ENCODE data around the gene WEE2. TPM values are rescaled to one million over a fixed set of nuclear protein-coding genes. Genes with fewer than 3 reads are reported as not detected.
A peak's percentile ranks its signal among the peaks of the same experiment; 100 is the strongest.

WEE2 gene
- total RNA-seq, 2 donors from 2014 or later: not detected

DNA sequence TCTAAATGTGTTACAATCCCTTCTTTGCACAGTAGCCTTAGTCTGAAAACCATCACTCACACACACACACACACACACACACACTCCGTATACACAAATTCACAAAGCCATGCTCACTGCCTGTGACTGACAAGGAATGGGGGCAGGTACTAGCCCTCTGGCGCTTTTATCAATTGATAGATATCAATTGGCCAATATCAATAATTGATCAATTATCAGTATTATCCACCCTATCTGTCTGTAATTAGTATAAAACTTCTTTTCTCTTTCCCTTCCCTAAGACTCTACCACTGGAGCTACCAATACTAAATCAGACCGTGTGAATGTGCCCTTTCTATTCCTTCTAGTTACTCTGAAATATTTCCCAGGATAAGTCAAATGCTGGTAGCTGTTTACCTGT lies 8.3 kb upstream of the WEE2 start:
- Histone ChIP-seq H3K4me1 (ENCODE audit: control insufficient read depth, insufficient read depth, low read length) (peaks cover 6% of the 10 kb centered on the region), H3K27ac (ENCODE audit: low read depth, low read length) (no peak overlapping the region), H3K4me3 (ENCODE audit: low read length) (no peak overlapping the region), H3K36me3 (ENCODE audit: control insufficient read depth, insufficient read depth, low read length) (no peaks in the 10 kb centered on the region), H3K27me3 (ENCODE audit: control insufficient read depth, insufficient read depth, low read length, poor library complexity, severe bottlenecking) (peaks cover 32% of the 10 kb centered on the region), H3K9ac (ENCODE audit: extremely low read depth, low read length, poor library complexity, severe bottlenecking) (no peak overlapping the region), H3K9me3 (ENCODE audit: control insufficient read depth, low read length) (no peaks in the 10 kb centered on the region)
- Mint-ChIP-seq H3K27ac (no peak overlapping the region), H3K27me3 (ENCODE audit: insufficient read depth) (peaks cover 39% of the 10 kb centered on the region), H3K36me3 (ENCODE audit: low read depth) (no peaks in the 10 kb centered on the region), H3K4me3 (peak overlapping the region; percentile 63), H3K4me1 (peaks cover 45% of the 10 kb centered on the region), H3K9me3 (no peaks in the 10 kb centered on the region)
- no peak for DNase-seq
- TF ChIP-seq CTCF (conservative IDR thresholded peaks at IDR 0.05): no peak
- WGBS, 2 experiments (ENCODE audit: insufficient coverage in 1 of 2, insufficient read length in 1 of 2): 91% methylated on average over 3 of the region's 3 CpGs; no CpG with 5 or more reads in 1 of the 2 experiments

DNA sequence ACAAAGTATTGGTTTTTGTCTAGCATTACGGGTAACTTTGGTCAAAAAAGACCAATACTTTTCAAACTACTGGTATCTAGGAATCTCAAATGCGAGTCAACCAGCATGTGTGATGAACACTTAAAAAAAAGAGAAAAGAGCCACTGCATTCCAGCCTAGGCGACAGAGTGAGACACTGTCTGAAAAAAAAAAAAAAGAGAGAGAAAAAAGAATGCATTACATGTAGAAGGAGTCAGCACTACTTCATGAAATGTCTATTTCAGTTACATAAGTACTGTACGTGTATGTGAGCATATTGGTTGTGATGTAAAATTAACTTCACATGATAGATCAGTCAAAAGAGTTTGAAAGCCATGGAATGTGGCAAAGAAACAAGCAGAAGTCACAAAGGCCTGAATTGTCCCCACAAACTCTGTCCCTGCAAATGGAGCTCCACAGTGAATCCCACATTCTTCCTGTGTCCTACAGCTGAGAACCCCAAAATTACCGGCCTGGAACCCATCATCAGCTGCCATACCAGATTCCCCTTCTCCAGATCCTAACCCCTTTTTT lies 7.8 kb upstream of the WEE2 start:
- H3K36me3 Mint-ChIP-seq (ENCODE audit: low read depth): no peaks in the 10 kb centered on the region
- no peaks in the 10 kb centered on the region for H3K36me3 ChIP-seq (ENCODE audit: control insufficient read depth, insufficient read depth, low read length)
- TF ChIP-seq CTCF (conservative IDR thresholded peaks at IDR 0.05): no peak
- peak overlapping the region; percentile 63 for H3K4me3 Mint-ChIP-seq
- peak overlapping the region; percentile 72 for H3K4me3 ChIP-seq (ENCODE audit: low read length)
- H3K27ac ChIP-seq (ENCODE audit: low read depth, low read length): no peak overlapping the region
- H3K9me3 ChIP-seq (ENCODE audit: control insufficient read depth, low read length): no peaks in the 10 kb centered on the region
- peaks cover 50% of the 10 kb centered on the region for H3K4me1 Mint-ChIP-seq
- H3K9ac ChIP-seq (ENCODE audit: extremely low read depth, low read length, poor library complexity, severe bottlenecking): no peak overlapping the region
- peaks cover 32% of the 10 kb centered on the region for H3K27me3 ChIP-seq (ENCODE audit: control insufficient read depth, insufficient read depth, low read length, poor library complexity, severe bottlenecking)
- DNase-seq: no peak
- peaks cover 39% of the 10 kb centered on the region for H3K27me3 Mint-ChIP-seq (ENCODE audit: insufficient read depth)
- no peak overlapping the region for H3K27ac Mint-ChIP-seq
- H3K9me3 Mint-ChIP-seq: no peaks in the 10 kb centered on the region
- WGBS, 2 experiments (ENCODE audit: insufficient coverage in 1 of 2, insufficient read length in 1 of 2): 79 to 80% methylated on average over 4 to 5 of the region's 5 CpGs
- peaks cover 7% of the 10 kb centered on the region for H3K4me1 ChIP-seq (ENCODE audit: control insufficient read depth, insufficient read depth, low read length)

GRCh38 chr7:141700848-141701371 lies 7.2 kb upstream of the WEE2 start:
- TF ChIP-seq CTCF (conservative IDR thresholded peaks at IDR 0.05): no peak
- Histone ChIP-seq H3K27me3 (ENCODE audit: control insufficient read depth, insufficient read depth, low read length, poor library complexity, severe bottlenecking) (peaks cover 32% of the 10 kb centered on the region), H3K27ac (ENCODE audit: low read depth, low read length) (no peak overlapping the region), H3K4me1 (ENCODE audit: control insufficient read depth, insufficient read depth, low read length) (peaks cover 9% of the 10 kb centered on the region), H3K9ac (ENCODE audit: extremely low read depth, low read length, poor library complexity, severe bottlenecking) (no peak overlapping the region), H3K36me3 (ENCODE audit: control insufficient read depth, insufficient read depth, low read length) (no peaks in the 10 kb centered on the region), H3K9me3 (ENCODE audit: control insufficient read depth, low read length) (no peaks in the 10 kb centered on the region), H3K4me3 (ENCODE audit: low read length) (peak overlapping the region; percentile 72)
- WGBS, 2 experiments (ENCODE audit: insufficient coverage in 1 of 2, insufficient read length in 1 of 2): 6 to 42% methylated on average over 2 to 20 of the region's 20 CpGs
- H3K9me3 Mint-ChIP-seq: no peaks in the 10 kb centered on the region
- peaks cover 52% of the 10 kb centered on the region for H3K4me1 Mint-ChIP-seq
- H3K27me3 Mint-ChIP-seq (ENCODE audit: insufficient read depth): peaks cover 39% of the 10 kb centered on the region
- H3K4me3 Mint-ChIP-seq: peak overlapping the region; percentile 63
- DNase-seq: peak; percentile 77
- H3K27ac Mint-ChIP-seq: no peak overlapping the region
- H3K36me3 Mint-ChIP-seq (ENCODE audit: low read depth): no peaks in the 10 kb centered on the region

Data from endodermal cell (in vitro differentiated cells).